Stimulated activated CD4-positive, alpha-beta T cell treated with anti-CD3 and anti-CD28 coated beads, TNF-alpha, amount 100 ng/mL, for 24 hours (primary cell): Measurements from ENCODE around the gene ZMYM1.
"Not testable (repeated sequence)": the region's sequence is repeated elsewhere in the genome, so short reads cannot be mapped to it uniquely, and the experiment has no call there.

Experiments
- DNase-seq, 3 experiments: peaks; one replicate each; pipeline ENCODE4 v3.0.0-alpha.2; 2020; ENCODE audit warnings: low read depth in 3 of 3

Gene ZMYM1

GRCh38 chr1:35076426-35076825 lies 2.8 kb upstream of the ZMYM1 start:
- DNase-seq: not testable (repeated sequence)

DNA sequence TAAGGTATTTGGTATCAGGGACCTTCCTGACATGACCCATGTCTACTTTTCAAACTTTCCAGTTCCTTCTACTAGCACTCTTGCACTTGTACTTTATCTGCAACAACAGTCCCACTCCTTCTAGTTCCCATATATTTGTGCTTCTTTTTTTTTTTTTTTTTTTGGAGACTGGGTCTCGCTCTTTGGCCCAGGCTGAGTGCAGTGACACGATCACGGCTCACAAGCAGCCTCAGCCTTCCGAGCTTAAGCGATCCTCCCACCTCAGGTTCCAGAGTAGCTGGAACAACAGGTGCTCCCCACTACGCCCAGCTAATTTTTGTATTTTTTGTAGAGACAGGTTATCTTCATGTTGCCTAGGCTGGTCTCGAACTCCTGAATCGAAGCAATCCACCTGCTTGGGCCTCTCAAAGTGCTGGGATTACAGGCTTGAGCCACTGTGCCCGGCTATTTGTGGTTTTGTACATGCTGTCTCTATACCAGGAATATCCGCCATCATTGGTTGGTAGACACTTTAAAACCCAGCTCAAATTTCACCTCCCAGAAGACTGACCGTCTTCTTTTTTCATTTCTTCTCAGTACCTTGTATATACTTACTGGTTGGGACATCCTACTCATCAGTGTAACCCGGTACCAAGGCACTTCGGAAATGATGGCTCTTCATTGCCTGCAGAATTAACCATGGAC lies 1.1 kb downstream of the ZMYM1 start:
- DNase-seq: no peak

DNA sequence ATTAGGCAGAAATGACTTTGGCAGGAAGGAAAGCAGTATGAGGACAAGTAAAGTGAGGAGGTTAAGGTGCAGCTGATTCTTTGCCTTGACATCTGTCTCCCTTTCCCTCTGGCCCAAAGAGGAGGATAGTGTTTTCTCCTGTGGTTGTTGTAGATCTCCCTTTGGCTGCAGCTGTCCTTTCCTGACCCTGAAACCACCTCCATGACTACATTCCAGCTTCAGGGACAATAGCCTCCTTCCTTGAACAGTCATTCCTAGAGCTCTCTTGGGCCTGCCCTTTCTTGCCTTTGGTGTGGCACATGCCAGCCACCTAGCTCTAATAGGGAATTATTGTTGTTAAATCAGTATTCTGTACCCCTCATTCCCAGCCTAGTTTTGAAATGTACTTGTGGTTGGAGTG lies 6.2 kb downstream of the ZMYM1 start:
- no peak for DNase-seq

DNA sequence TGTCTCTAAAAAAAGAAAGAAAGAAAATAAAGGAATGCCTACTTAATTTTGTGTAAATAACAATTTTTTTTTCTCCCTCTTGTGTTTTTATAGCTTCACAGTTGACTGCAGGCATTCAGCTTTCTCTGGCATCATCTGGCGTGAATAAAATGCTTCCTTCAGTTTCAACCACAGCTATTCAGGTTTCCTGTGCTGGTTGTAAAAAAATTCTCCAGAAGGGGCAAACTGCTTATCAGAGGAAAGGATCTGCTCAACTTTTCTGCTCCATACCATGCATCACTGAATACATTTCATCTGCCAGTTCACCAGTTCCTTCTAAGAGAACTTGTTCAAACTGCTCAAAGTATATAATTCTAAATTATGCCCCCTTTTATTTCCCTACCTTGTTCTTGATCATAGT lies 18.0 kb downstream of the ZMYM1 start:
- DNase-seq: no peak

DNA sequence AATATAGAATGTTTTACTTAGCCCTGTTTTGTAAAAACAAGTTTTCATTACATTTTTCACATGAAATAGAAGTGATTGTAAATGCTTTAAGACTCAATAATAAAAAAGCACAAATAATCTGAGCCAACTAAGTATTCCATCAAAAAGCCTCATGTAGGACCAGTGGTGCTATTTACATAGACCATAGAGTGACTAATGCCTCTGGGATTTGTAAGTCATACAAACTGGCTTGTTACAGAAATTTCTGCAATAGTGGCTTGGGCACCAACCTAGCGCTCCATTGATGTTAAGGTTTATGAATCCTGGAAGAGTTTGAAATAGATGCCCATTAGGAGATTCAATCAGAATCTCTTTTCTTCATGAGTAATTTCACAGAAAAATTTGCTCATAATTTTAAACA lies 31.9 kb downstream of the ZMYM1 start:
- no peak for DNase-seq

DNA sequence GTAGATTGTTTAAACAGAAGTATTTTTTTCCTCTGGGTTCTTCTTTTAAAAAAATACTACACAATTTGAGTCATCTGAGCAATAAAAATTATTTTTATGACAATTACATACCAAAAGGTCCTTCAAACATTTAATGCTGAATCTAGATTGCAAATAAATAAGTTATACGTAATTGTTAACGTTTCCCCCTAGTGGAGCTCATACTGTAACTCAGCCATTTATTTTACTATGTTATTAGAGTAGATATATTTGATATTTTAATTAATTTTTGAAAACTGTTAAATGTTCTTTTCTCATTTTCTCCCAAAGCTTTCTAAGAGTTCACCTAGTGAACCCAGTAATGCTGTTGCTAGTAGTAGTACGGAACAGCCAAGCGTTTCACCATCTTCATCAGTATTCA lies 33.5 kb downstream of the ZMYM1 start:
- no peak for DNase-seq

- no peak for DNase-seq
These were observed 36.5 kb downstream of the ZMYM1 start for GRCh38 chr1:35115459-35116383.

- no peak for DNase-seq
These were observed 41.4 kb downstream of the ZMYM1 start for GRCh38 chr1:35120458-35121133.

GRCh38 chr1:35122311-35122710 lies 43.1 kb downstream of the ZMYM1 start:
- DNase-seq: no peak

DNA sequence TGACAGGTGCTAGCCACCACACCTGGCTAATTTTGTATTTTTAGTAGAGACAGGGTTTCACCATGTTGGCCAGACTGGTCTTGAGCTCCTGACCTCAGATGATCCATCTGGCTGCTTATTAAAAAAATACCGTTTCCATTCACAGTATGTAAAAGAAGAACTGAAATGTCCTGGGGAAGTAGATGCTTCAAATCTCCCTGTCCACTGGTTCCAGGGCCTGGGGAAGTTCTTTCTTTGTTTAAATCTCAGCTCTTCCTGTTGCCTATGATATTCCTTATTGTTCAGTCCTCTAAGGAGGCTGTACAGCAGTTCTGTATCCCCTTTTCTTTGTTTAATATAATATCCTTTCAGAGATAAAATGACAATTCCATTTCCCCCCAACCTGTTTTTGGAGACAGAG lies 47.4 kb downstream of the ZMYM1 start:
- DNase-seq: no peak

DNA sequence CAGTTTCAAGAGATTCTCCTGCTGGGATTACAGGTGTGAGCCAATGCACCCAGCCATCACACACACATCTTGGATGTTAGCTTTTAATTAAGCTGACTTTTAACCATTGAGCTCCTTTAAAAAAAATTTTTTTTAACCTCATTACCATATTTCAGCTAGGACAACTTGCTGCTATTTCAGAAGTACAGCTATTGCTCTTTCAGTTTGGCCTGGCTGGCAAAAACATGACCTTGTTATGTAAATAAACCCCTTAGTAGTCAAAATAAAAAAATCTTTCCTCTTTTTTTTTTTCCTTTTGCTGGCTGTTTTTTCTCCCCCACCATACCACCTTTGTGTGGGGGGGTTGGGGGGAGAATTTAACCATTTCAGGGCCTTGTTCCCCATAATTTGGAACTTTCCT lies 49.9 kb downstream of the ZMYM1 start:
- DNase-seq: no peak

DNA sequence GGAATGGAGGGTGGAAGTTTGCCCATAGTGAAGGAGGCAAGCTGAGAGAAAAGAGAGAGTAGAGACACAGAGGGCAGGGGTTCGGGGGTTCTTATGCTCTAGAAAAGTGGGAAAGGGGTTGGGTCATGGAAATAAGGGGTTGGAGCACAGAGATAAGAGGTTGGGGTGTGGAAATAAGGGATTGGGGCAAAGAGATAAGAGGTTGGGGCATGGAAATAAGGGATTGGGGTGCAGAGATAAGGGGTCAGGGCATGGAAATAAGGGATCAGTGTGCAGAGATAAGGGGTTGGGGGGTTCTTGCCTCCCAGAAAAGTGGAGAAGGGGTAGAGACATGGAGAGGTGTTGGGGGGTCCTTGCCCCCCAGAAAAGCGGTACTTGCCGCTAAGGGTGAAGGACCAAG lies 57.6 kb downstream of the ZMYM1 start:
- DNase-seq: no peak

DNA sequence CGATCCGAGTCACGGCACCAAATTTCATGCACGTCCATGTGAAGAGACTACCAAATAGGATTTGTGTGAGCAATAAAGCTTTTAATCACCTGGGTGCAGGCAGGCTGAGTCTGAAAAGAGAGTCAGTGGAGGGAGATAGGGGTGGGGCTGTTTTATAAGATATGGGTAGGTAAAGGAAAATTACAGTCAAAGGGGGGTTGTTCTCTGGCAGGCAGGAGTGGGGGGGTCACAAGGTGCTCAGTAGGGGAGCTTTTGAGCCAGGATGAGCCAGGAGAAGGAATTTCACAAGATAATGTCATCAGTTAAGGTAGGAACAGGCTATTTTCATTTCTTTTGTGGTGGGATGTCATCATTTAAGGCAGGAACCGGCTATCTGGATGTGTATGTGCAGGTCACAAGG lies 58.4 kb downstream of the ZMYM1 start:
- not testable (repeated sequence) for DNase-seq

DNA sequence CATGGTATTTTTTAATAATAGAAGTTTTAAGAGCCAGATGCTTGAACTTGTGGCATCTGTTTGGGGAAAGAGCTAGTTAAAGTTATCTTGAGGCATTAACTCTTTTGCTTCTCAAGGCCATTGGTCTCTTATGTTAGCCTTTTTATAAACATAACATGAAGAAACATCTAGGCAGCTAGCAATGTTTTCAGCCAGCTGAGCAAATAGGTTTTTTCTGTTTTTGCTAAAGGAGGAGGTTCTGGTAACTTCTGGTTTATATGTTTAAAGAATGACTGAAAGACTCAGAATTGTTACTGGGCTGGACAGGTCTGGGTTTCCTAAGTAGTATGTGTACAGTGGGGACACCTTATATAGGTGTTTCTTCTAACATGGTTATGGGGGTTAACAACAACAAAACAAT lies 63.1 kb downstream of the ZMYM1 start:
- not testable (repeated sequence) for DNase-seq

DNA sequence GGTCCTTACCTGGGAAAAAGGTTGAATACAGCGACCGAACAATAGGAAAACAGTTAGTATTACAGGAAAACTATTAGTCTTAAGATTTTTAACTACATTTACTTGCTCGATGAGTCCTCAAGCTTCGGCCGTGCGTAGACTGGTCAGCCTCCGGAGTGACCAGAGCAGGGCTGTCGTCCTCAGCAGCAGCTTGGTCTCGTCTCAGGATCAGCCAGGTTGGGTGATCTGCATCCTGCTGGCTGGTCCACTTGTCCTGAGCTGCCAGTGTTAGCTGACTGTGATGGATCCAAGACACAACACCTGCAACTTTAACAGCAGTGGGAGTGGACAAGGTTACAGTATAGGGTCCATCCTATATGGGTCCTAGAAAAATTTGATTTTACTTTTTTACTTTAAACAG lies 63.5 kb downstream of the ZMYM1 start:
- not testable (repeated sequence) for DNase-seq

DNA sequence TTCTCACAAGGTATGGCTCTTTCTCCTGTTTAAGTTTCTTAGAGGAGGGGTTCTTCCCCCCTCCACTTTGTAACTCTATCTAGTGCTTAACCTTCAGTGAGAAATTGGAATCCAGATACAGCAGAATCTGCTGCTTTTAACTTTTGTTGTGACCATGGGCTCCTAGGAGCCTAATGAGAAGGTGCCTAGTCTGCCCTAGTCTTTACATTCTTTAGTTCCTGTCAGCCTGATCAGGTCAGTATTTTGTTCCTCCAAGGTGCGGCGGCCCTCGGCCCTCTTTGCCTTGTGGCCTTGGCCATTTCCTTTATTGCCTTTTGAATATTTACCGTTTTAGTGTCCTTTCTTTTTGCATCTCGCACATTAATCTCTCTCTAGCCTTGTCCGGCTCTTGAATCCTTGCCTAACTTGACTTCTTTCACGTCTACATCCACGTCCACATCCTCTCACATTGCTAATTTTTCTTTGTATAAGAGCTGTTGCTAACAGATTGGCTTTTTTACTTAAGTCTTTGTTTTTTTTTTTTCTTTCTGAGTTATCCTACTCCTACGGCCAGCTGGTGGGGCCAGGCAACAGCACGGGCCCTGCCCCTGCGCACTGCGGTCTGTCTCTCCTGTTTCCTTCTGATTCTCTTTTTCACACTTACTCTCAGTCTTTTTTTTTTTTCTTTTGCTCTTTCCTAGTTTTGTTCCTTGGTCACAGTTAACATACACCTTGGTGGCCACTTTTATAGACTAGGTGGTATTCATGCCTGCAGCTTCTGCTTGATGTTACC lies 64.7 kb downstream of the ZMYM1 start:
- DNase-seq: no peak

DNA sequence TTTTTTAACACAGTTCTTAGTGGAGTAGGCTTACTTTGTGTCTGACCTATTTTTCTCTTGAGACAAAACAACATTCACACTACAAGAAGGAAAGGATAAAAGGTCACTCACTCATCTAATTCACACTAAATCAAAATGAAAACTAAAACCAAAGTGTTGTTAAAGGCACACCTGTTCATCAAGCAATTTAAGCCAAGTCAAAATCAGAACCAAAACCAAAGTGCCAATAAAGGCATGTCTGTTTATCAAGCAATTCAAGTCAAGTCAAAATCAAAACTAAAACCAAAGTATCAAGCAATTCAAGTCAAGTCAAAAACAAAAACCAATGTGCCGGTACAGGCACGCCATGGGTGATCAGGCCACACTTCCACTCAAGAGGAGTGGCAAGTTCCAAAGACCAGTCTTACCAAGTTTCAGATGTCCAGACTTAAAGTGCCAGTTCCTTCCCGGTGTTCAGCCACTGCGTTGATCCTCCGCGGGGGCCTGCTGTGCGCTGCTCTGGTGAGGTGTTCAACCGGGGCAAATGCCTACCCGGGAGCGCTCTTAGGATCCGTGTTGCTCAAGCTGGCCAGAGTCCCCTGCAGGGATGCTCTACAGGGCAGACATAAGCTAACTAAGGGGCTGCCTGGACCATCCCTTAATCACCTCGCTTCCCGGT lies 66.8 kb downstream of the ZMYM1 start:
- not testable (repeated sequence) for DNase-seq

- no peak for DNase-seq
These were observed 72.0 kb downstream of the ZMYM1 start for GRCh38 chr1:35151220-35151619.

- no peak for DNase-seq
These were observed 85.7 kb downstream of the ZMYM1 start for GRCh38 chr1:35164893-35165292.
